Epithelial cell of prostate (primary cell): Measurements from ENCODE around the gene BPGM.
"Not testable (repeated sequence)": the region's sequence is repeated elsewhere in the genome, so short reads cannot be mapped to it uniquely, and the experiment has no call there.

Source experiments
- DNase-seq: peaks from one replicate; pipeline ENCODE4 v3.0.0-alpha.2; 2011; ENCODE audit warnings: low read depth, low spot score
- H3K27ac ChIP-seq: fragments of 450-650 bp; 2 replicates; pipeline ENCODE4 v1.5.1; 2017; ENCODE audit warnings: mild to moderate bottlenecking

BPGM gene

DNA sequence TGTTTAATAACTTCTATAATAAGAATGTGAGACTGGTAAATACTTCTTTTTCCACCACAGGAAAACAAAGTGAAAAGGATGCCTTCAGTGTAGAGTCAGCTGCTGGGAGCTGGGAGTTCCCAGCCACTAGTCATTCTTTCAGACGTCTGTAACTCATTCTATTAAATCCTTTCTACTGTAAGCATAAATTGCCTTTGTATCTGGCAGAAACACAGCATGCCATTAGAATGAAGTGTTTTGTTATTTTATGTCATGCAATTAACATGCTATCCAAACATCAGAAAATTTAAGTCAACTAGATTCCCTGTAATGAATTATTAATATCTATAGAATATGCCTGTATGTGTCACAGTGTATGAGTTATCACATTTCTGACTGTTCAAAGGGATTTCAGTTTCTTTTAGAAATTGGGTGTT, 14.3 kb downstream of the BPGM start:
- peak overlapping the region; percentile 76 for H3K27ac ChIP-seq
- DNase-seq, result peak; percentile 75

DNA sequence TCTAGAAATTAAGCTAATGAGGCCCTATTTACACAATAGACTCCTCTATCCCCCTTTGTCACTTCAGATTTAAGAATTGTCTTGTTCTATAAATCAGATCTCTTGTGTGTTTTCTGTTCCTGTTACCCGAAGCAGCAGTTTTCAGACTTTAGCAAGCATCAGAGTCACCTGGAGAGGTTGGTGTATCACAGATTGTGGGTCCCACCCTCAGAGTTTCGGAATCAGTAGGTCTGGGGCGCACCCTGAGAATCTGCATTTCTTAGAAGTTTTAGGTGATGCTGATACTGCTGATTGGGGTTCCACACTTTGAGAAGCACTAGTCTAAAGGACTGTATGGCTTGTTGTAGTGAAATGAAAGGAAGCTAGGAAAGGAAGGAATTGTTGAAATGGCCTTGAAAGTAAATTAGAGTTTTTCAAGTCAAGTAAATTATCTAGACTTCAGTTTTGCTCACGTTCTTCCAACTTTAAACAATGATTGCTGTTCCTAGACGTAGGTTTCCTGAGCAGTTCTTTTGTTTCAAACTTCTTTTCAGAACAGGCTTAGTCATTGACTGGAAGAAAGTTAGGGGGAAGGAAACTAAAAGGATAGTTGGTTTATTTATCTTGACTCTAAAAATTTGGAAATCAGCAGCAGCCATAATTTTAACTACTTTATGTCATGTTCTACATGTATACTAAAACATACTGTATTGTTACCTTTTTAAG, 15.7 kb downstream of the BPGM start:
- DNase-seq, result no peak
- peak overlapping the region; percentile 76 for H3K27ac ChIP-seq

DNA sequence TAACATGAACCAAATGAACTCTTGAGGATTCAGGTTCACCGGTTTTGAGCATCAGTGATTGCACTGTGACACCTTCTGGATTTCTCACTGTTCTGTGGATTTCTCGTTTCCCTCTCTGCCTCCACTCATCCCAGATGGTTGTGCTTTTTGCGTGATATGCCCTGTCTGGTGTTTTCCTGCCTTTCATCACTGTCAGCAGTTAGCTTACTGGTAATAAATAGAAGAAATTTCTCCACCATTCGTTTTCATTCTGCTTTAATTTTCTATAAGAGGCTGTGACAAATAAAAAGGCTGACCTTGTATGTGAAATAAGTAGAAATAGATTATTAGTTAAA, 16.2 kb downstream of the BPGM start:
- no peak for DNase-seq
- H3K27ac ChIP-seq, result peak overlapping the region; percentile 76

DNA sequence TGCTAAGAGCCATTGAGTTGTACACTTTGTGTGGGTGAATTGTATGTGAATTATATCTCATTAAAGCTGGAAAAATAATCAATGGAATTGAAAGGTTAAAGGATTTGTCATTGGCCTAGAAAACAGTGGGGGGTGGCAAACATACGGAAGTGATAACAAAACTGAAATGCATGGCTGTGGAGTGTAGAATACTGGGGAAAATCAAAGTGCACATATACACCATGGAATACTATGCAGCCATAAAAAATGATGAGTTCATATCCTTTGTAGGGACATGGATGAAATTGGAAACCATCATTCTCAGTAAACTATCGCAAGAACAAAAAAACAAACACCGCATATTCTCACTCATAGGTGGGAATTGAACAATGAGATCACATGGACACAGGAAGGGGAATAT, 18.4 kb downstream of the BPGM start:
- DNase-seq, result not testable (repeated sequence)

DNA sequence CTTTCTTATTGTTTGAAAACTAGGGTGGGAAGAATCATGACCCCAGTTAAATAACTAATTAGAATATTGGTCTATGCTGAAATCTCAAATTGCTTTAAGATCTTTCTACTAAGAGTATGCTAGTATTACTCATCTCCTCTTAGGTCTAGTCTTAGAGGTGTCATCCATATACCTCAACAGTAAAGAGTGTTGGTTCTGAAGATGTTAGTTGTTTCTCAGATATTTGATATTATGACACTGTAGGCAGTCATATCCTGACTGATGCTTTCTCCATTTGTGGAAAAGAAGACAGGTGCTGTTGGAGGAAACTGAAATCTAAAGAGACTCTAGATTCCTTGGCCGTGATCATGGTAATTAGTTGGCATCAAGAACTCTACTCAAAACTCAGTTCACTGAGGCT, 21.2 kb downstream of the BPGM start:
- DNase-seq, result no peak
- peak overlapping the region; percentile 78 for H3K27ac ChIP-seq

More for the DNA sequence above, 18.4 kb downstream of the BPGM start:
- not testable (repeated sequence) for H3K27ac ChIP-seq

DNA sequence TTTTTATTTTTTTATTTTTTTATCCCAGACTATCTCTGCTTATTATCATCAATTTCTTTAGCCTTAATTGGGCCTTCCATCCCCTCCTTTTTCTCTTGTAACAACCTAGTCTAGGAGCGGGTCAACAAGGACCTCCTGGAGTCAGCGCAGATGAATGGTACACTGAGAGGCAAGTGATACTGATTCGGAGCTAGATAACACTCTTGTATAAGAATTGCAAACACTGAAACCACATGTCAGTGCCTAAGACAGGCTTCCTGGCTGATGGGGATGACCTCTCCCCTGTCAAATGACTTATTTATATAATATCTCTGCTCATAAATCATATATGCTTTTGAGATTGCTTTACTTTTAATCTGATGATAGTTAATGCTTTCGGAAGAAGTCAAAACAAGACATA, 22.7 kb downstream of the BPGM start:
- DNase-seq, result no peak
- peak overlapping the region; percentile 78 for H3K27ac ChIP-seq

DNA sequence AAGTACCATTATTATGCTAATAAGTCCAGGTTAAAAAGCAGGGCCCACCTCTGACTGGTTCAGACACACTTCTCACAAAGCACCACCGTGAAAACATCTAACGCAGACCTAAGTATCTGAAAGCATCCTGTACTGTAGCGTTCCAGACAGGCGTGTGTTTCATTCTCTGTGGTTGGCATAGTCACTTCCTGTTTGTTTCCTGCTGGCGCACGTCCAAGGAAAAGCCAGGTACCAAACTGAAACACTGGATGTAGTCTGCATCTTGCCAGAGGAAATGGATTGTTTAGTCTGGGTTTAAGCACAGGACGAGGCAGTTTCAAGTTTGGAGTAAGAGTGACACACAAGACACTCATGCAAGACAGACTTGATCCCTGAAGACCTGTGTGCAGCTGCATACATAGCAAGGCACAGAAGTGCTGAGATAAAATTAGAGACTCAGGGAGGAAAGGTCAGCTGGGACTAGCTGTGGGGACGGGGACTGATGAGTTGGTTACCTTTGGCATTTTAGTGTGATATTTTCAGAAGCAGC, 23.3 kb downstream of the BPGM start:
- peak; percentile 90 for DNase-seq
- peak overlapping the region; percentile 78 for H3K27ac ChIP-seq

DNA sequence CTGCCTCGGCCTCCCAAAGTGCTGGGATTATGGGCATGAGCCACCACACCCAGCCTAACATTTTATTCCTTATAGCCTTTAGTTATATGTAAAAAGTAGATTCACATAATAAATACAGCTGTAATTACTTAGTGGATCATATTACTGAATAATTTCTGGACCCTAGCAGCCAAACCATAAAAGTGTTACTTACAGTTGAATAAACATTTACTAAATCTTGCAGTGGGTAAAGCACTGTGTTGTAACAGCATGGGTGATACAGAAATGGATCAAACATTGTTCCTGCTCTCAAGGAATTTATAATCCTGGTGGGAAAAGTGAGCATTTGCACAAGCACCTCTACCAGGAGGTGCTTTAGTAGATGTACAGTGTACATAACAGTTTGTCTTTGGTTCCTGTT, 25.0 kb downstream of the BPGM start:
- no peak overlapping the region for H3K27ac ChIP-seq

DNA sequence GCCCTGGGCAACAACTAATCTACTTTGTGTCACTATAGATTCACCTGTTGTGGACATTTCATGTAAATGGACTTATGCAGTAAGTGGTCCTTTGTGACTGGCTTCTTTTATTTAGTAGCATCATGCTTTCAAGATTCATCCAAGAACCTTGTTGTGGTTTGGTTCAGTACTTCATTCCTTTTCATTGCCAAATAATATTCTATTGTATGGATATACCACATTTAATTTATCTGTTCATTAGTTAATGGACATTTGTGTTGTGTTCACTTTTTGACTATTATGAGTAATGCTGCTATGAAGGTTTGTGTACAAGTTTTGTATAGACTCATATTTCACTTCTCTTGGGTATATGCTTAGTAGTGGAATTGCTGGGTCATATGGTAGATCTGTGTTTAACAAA, 27.8 kb downstream of the BPGM start:
- DNase-seq, result no peak
- no peak overlapping the region for H3K27ac ChIP-seq

More for the DNA sequence above, 25.0 kb downstream of the BPGM start:
- DNase-seq, result no peak

DNA sequence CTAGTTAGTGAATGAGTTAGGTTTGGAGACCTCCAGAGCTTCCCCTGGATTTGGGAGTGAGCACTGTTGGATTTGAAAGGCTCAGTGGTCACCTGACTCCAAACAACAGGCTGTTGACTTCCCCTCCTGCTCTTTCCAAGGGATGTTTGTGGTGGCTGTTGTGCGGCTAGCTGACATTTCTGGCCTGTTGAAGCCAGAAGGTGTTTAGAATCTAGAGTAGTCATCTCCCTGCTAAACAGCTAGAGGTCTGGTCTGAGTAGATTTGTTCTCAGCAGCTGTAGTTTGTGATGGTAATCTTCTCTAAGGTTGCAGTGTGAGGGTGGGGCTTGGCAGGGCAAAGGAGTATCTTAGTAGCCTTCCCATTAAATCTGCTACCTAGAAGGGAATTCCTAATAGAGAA, 30.1 kb downstream of the BPGM start:
- DNase-seq, result no peak
- H3K27ac ChIP-seq, result peak overlapping the region; percentile 11

DNA sequence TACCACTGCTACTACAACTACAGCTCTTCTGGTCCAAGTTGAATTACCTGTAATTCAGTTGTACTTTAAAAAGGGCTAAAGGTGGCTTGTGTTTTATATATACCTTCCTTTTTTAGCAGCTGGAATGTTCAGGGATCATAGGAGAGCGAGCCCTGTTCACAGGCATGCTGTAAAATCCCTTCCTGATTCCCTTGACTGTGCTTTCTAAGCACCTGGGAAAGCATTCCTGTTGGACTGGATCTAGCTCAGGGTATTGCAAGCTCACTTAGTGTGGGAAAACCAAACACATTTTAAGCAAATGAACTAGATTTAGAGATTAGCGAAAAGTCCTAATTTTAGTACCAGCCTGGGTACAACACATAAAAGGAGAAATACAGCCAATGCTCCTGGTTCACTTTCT, 31.5 kb downstream of the BPGM start:
- DNase-seq, result no peak
- peak overlapping the region; percentile 11 for H3K27ac ChIP-seq

DNA sequence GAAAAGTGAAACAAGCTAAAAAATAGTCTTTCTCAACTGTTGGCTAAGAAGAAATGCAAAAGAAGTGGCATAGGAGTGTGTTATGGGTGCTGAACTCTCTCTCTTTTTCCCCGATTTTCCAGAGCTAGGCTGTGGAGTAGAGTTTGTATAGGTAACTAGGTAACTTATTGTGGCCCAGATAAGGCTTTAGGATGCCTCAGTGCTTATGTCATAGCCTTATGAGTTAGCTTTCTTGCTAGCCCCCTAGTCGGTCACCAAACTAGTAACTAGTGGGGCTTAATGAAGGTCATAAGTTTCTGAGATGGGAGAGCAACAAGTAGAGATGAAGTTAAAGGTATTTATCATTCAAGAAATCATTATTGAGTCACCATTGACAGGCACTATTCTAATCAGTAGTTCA, 32.4 kb downstream of the BPGM start:
- DNase-seq, result no peak
- H3K27ac ChIP-seq, result no peak overlapping the region

DNA sequence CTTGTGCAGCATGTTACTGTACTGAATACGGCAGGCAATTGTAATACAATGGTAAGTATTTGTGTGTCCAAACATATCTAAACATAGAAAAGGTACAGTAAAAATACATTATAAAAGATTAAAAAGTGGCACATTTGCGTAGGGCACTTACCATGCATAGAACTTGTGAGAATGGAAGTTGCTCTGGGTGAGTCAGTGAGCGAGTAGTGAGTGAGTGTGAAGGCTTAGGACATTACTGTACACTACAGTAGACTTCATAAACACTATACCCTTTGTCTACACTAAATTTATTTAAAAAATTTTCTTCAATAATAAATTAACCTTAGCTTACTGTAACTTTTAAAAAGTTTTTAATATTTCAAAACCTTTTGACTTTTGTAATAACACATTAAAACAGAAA, 37.5 kb downstream of the BPGM start:
- no peak for DNase-seq
- H3K27ac ChIP-seq, result no peak overlapping the region

DNA sequence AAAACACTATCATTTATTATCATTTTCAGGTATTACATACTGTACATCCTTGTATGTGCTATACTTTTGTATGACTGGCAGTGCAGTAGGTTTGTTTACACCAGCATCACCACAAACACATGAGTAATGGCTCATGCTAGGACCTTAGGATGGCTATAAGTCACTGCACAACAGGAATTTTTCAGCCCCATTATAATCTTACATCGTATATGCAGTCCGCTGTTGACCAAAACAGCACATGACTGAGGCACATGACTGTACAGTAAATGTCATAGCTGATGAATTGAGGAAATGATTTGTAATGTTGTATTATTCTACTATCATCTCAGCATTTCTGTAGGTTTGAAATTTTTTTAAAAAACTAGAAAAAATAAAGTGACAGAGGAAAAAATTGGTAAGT, 38.6 kb downstream of the BPGM start:
- DNase-seq, result no peak
- no peak overlapping the region for H3K27ac ChIP-seq

DNA sequence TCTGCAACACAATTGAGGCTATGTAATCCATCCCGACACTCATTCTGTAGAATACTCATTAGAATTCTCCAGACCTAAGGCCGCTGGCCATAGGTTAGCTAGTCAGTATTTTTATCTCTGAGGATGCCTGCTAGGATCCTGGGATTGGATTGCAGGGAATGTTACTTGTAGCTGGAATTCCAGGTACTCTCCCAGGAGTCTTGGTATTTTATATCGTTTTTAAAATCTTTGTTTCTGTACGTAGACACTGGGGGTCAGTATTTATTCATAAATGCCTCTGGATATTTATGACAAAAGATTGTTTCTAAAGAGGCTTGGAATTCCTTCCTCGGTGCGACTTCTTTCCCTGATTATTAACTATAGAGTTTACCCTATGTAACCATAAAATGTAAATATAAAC, 40.1 kb downstream of the BPGM start:
- no peak for DNase-seq
- no peak overlapping the region for H3K27ac ChIP-seq

DNA sequence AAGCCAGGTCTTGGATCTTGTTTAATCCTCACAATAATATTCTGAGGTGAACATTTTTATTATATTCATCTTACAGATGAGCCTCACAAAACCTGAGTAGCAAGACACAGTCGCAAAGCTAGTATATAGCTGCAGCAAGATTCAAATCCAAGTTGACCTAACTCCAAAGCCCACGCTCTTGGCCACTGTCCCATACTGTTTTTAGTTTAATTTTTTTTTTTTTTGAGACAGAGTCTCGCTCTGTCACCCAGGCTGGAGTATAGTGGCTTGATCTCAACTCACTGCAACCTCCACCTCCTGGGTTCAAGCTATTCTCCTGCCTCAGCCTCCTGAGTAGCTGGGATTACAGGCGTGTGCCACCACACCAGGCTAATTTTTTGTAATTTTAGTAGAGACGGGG, 42.9 kb downstream of the BPGM start:
- H3K27ac ChIP-seq, DNase-seq: not testable (repeated sequence)

DNA sequence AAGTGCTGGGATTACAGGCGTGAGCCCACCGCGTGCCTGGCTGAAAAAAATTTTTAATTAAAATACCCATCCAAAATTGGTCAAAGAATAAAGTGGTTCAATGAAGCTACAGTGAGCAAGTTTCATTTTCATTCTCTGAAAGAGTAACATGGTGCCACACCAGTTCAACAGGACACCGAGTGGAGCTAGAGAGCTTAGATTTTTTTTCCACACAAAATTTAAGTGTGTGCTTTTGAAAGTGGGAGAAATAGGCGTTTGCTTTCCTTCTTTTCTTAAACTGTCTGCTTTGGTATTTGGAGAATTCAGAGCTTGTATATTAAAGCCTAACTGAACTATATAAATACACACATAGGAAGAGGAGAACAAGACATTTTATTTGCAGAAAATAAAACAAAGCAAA, 43.4 kb downstream of the BPGM start:
- DNase-seq, result no peak

DNA sequence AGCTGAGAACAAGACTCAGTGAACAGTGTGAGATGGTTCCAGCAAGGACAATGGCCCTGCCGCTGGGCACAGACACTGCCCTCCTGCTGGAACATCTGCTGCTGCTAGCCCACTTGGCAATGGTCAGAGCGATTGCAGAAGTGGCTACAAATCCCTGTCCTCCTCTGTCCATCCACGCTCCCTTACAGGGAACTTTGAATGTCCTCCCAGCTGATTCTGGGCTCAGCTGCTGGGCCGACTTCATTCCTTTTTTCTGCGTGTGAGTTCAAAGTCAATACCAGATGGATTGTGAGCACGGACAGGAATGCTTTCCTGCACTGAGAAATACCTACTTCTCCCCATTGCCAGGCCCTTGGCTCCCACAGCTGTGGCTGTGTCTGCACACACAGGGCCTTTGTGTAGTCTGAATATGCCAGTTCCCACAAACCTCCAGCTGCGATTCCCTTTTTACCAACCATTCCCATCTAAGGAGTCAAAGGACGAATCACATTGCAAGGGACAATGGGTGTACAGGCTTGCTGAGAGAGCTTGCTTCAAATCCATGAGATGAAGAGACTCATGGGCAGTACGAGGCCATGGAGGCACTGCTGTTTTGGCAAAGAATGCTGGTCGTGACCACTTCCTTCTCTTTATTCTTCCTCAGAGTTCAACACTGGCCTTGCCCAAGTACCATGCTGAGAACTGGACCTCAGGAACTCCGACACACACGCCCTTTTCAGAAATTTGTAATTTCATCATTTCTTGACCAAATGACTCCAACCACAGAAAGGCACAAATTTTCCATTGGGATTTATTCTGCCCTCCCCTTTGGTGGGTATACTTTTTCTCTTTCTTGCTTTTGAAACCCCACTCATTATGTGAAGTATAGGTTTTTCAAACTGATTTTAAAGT, 44.2 kb downstream of the BPGM start:
- DNase-seq, result no peak

More for the DNA sequence above, 43.4 kb downstream of the BPGM start:
- no peak overlapping the region for H3K27ac ChIP-seq

DNA sequence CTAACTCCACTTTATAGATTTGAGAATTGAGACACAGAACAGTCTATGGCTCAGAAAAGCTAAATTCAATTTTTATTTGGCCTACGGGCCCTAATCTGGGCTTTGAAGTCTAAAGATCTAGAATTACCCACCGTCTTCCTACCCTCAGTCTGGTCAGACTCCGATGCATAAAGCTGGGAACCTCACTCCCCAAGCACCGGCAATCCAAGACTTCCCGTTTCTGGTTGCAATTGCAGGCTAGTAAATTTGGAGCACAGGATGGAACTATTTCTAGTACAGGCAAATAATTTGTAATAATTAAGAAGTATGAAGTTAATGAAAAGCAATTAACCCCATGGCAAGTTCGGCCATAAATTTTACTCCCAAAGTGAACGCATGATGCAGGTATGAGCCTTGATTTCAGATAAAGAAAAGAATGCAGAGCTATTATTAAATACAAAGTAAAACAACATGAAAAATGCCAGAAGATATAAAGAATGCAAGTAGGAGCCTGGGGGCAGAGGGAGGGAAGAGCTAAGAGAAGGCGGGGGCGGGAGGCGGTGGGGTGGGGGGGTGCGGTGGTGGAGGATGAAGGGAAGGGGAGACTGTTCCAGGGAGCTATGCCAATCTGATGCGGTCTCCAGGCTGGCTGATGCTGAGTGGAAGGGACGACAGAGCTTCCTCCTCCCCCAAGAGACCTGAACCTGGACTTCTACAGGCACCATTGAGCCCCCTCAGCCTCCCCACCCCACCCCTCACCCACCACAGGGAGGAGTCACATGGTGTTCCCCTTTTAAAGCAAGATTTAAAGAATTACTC, 45.1 kb downstream of the BPGM start:
- H3K27ac ChIP-seq, result no peak overlapping the region

More for the DNA sequence above, 44.2 kb downstream of the BPGM start:
- no peak overlapping the region for H3K27ac ChIP-seq

DNA sequence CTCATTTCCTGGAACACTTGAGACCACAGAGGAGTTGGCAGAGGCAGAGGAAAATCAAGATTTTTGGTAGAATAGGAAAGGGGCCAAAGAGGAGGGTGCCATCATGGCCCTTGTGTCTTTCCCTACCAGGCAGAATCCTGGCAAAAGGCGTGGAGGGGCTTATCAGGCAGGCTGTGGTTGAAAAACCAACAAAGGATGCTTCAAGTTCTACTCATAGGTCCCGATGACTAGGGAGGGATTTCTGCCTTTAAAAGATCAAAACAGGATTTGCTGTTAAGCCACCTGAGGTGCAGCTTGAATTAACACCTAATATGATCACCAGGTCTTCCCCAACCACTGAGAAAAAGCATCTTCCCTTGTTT, 45.7 kb downstream of the BPGM start:
- DNase-seq, result no peak
- H3K27ac ChIP-seq, result no peak overlapping the region

More for the DNA sequence above, 45.1 kb downstream of the BPGM start:
- DNase-seq, result no peak

DNA sequence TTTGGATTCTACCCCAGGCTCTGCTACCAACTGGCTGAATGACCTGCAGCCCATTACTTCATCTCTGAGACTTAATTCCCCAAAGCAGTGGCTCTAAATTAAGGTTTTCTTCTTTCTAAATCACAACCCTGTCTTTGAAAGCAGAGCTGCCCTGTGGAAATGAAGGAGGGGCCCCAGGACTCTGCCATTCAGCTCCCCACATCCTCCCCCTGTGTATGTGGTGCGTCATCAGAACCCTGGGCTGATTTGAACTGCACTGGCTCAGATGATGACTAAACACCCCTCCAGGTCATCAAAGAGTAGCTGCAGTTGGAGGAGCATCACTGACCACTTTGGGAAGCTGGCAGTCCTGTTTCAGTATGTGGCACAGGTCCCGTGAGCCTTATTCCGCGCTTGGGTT, 46.6 kb downstream of the BPGM start:
- DNase-seq, result peak; percentile 59
- no peak overlapping the region for H3K27ac ChIP-seq
